ENCODE results near the gene LAIR1.

GRCh38 chr19:54383330-54383729 lies 18.6 kb upstream of the LAIR1 start:
- no peak for TF ChIP-seq CTCF (IDR thresholded peaks at IDR 0.05; ENCODE audit: low read length)
- no peak for TF ChIP-seq EZH2 (optimal IDR thresholded peaks at IDR 0.05; ENCODE audit: low read depth, low read length)
- TF ChIP-seq EZH2phosphoT487 (IDR thresholded peaks at IDR 0.05; ENCODE audit: low read length): no peak
